ENCODE measurements around the gene FOXS1.

FOXS1 gene

DNA sequence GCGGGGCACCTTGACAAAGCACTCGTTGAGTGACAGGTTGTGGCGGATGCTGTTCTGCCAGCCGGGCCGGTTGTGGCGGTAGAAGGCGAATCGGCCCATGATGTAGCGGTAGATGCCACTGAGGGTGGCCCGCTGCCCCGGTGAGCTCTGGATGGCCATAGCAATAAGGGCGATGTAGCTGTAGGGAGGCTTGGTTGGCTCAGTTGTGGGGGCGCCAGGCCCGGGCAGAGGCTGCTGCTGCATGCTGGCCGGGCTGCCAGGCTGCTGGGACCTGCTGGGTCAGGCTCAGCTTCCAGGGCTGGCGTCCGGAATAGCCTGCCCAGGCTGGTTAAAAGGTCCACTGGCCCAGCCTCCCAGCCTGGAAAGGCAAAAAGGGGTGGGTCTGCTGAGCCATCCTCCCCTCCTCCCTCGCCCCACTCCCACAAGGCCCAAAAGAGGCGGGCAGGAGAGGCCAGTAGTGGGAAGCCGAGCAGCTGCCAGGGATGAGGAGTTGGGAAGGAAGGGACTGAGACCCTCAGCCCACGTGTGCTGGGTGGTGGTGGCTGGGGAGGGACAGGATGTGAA lies at the start of gene FOXS1:
Gene FOXS1, minus strand, starts transcription at position 305 of the 564 bp plus-strand sequence. Its CDS starts 62 bp downstream, at position 243.
- no peak for DNase-seq (ENCODE audit: low read depth in 2 of 2)

DNA sequence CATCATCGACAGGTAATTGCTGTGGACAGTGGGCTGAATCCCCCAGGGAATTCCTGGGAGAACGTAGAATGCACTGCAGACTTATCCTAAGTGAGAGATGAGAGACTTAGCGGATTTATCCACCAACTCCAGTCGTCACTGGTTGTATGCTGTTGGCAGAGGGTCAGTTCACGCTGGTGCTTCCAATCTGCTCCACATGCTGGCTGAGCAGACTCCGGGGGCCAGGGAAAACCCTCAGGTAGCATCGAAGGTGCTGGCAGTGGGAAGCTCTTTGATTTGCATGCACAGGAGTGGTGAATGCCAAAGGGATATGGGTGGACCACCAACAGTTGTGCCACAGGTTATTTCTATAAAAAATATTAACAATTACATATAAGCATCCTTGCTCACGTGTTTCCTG lies 45.2 kb upstream of the FOXS1 start:
- no peak for DNase-seq (ENCODE audit: low read depth in 2 of 2)

DNA sequence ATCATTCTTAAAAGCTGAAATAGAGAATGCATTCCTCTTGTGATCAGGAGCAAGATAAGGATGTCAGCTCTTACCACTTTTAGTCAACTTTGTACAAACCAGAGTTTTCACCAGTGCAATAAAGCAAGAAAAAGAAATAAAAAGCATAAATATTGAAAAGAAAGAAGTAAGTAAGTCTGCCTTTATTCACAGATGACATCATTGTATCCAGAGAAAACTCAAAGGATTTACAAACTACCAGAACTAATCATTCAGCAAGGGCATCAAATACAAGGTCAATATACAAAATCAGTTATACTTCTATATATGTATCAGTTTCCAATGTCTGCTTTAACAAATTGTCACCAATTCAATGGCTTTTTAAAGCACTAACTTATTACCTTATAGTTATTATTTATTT lies 38.4 kb upstream of the FOXS1 start:
- DNase-seq (ENCODE audit: low read depth in 2 of 2), result no peak

GRCh38 chr20:31881945-31882344 lies 36.5 kb upstream of the FOXS1 start:
- no peak for DNase-seq (ENCODE audit: low read depth in 2 of 2)

- DNase-seq (ENCODE audit: low read depth in 2 of 2), result peak; percentile 79 to 81
These were observed 34.0 kb upstream of the FOXS1 start for GRCh38 chr20:31879143-31879987.

DNA sequence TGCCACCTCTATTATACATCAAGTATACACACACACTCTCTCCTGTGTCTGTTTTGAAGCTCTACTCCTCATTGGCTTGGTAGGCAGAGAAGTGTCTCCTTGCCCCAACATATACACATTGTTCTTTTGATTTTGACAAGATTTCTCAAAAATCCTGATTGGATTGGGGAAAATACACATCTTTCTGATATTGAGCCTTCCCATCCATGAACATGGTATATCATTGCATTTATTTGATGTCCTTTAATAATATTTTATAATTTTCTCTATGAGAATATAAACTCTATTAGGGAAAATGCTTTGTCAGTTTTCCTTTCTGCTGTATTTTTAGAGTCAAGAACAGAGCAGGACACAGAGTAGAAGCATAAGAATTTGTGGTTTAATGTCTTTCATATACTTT lies 32.3 kb upstream of the FOXS1 start:
- no peak for DNase-seq (ENCODE audit: low read depth in 2 of 2)

- DNase-seq (ENCODE audit: low read depth in 2 of 2), result no peak
These were observed 30.3 kb upstream of the FOXS1 start for GRCh38 chr20:31875671-31876070.

- no peak for DNase-seq (ENCODE audit: low read depth in 2 of 2)
These were observed 27.0 kb upstream of the FOXS1 start for GRCh38 chr20:31872406-31872805.

DNA sequence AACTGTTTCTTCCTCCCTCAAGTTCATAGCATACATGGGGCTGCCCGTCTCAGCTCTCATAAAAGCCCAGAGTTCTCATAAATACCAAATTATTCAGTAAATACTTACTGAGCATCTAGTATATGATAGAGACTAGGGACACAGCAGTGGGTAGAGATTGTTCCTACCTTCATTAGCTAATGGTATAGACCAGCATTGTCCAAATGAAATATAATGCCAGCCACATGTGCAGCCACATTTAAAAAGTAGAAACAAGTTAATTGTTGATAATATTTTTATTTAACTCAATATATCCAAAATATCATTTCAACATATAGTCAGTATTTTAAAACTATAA lies 26.2 kb upstream of the FOXS1 start:
- no peak for DNase-seq (ENCODE audit: low read depth in 2 of 2)

GRCh38 chr20:31870726-31871617 lies 25.6 kb upstream of the FOXS1 start:
- no peak for DNase-seq (ENCODE audit: low read depth in 2 of 2)

DNA sequence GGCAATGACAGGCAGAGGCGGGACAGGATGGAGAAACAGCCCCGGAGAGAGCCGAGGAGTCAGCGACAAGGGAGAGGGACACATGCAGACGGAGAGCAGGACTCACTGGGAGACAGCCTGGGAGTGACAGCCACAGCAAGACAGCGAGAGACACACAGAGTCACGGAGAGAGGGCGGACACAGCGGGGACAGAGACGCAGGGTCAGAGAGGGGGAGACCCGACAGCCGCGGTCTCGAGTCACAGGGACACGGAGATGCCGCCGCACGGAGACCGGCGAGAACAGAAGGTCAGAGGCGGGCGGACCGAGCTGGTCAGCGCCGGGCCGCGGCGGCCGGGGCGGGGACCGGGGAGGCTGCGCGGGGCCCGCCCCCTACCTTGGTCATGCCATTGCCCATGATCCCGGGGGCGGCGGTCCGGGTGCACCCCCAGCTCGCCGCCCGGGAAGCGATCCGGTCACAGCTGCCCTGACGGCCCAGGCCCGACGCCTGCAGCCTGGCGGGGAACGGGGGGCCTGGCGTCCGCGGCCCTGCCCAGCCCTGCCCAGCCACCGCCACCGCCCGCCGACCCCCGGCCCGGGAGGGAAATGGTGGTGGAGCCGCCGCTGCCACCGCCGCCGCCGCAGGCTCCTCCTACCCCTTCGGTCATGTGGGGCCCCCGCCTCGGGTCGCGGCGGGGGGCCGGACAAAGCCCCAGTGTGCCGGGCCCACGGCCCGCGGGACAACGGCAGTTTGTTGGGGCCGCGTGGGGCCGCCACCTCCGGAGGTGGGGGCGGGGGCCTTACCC lies 24.7 kb upstream of the FOXS1 start, which contains the start of the genes DUSP15 and TTLL9:
Gene DUSP15, minus strand, starts transcription at position 586 of the 784 bp plus-strand sequence. Its CDS starts 190 bp downstream, at position 396.
Gene TTLL9, plus strand, starts transcription at position 693 of the 784 bp plus-strand sequence. CDS start 493 bp downstream, outside the sequence.
- no peak for DNase-seq (ENCODE audit: low read depth in 2 of 2)

GRCh38 chr20:31869673-31869941 lies 24.2 kb upstream of the FOXS1 start:
- DNase-seq (ENCODE audit: low read depth in 2 of 2), result no peak

GRCh38 chr20:31868853-31869672 lies 23.7 kb upstream of the FOXS1 start:
- no peak for DNase-seq (ENCODE audit: low read depth in 2 of 2)

- no peak for DNase-seq (ENCODE audit: low read depth in 2 of 2)
These were observed 20.8 kb upstream of the FOXS1 start for GRCh38 chr20:31866221-31866620.

- DNase-seq (ENCODE audit: low read depth in 2 of 2), result no peak
These were observed 19.4 kb upstream of the FOXS1 start for GRCh38 chr20:31864521-31865400.

DNA sequence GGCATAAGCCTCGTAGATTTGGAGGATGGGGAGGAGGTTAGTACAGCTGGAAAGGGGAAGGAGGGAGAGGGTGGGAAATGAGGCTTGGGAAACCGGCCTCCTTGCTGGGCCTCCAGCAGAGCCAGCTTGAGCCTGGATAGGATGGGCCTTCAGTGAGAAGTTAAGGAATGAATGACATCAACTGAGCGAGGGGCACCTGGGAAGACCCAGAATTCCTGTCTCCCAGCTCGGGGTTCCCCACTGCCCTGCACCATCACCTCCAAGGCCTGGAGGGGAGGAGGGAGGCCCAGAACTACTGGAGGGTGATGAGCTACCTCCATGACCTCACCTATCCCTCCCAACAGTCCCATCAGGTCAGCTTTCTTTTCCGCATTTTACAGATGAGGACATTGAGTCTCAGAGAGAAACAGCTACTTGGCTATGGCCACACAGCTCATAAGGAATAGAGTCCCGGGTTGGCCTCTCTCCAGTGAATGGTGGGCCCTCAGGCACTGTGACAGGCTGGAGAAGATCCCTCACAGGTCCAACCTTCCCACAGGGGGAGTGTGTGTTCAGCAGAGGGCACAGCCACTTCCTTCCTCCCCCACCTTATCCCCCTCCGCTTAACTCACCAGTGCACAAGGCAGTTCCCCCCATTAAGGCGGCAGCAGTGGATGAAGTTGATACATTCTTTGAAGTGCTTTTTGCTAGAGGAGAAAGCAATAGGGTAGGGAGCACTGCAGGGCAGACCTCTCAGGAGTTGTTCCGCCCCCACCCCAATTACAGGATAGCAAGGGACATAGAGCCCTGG lies 18.1 kb upstream of the FOXS1 start:
- DNase-seq (ENCODE audit: low read depth in 2 of 2), result no peak

DNA sequence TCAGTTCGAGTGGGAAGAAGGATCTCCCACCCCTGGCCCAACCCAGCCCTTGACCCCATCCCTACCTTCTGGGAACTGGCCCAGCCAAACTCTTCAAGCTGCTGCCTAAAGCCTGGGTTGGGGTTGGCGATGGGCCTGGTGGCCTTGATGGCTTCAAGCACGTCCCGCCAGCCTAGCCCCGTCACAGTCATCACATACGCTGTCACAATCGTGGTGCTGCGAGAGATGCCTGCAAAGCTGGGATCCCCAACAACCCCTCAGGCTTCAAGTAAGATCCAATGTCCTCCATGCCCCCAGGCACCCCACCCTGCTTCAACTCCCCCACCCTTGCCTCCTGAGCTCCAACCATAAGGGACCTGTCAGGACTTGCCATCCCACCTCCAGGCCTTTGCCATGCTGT lies 17.1 kb upstream of the FOXS1 start:
- DNase-seq (ENCODE audit: low read depth in 2 of 2), result no peak

DNA sequence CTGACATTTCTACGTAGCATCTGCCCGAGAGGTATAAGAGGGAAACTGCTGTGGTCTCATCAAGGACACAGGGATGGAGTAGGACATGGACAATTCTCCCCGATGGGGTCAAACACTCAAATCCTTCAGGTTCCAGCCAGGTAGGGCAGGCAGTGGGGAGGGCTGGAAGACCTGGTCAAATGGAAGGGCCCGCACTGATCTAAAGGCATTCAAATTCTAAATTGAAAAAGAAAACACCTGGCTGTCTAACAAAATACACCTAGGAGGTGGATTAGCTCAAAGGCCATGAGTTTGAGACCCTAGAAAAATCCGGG lies 16.7 kb upstream of the FOXS1 start:
- no peak for DNase-seq (ENCODE audit: low read depth in 2 of 2)

Data from fibroblast of skin of left biceps (primary cell).